ENCODE measurements around the gene SLC24A3.

DNA sequence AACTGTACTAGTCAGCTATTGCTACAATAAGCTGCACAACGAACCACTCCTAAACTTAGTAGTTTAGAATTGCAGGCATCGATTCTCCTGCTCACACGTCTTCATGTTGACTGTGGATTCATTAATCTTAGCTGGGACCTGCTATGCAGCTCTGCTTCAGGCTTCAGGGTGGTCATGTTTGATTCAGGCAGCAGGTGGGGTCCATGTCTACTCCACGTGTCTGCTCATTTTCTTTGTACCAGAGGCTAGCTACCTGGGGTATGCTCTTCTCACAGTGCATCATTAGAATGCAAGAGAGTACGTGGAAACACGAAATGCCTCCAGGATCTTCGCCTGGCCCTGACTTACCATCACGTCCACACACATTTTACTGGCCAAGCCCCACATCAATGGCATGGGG lies 481.1 kb downstream of the SLC24A3 start:
- TF ChIP-seq, protein P1, sequence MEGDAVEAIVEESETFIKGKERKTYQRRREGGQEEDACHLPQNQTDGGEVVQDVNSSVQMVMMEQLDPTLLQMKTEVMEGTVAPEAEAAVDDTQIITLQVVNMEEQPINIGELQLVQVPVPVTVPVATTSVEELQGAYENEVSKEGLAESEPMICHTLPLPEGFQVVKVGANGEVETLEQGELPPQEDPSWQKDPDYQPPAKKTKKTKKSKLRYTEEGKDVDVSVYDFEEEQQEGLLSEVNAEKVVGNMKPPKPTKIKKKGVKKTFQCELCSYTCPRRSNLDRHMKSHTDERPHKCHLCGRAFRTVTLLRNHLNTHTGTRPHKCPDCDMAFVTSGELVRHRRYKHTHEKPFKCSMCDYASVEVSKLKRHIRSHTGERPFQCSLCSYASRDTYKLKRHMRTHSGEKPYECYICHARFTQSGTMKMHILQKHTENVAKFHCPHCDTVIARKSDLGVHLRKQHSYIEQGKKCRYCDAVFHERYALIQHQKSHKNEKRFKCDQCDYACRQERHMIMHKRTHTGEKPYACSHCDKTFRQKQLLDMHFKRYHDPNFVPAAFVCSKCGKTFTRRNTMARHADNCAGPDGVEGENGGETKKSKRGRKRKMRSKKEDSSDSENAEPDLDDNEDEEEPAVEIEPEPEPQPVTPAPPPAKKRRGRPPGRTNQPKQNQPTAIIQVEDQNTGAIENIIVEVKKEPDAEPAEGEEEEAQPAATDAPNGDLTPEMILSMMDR (conservative IDR thresholded peaks at IDR 0.05) = no peak
- TF ChIP-seq EZH2 (IDR thresholded peaks at IDR 0.05; ENCODE audit: low read depth) = no peak

Data from PC-9 (cell line).